ENCODE data around the gene KLHL4.
"Not testable (repeated sequence)": the region's sequence is repeated elsewhere in the genome, so short reads cannot be mapped to it uniquely, and the experiment has no call there.

KLHL4 gene

GRCh38 chrX:87517571-87518141 lies at the start of gene KLHL4:
Gene KLHL4 (plus strand): TSS chrX:87517802. CDS start chrX:87517894, 92 bp downstream.
- no peak for TF ChIP-seq CTCF (IDR thresholded peaks at IDR 0.05; ENCODE audit: low read depth, low read length)
- H3K27ac ChIP-seq = no peak within 1 kb of the TSS
- no peaks in the 10 kb centered on the region for H3K36me3 ChIP-seq
- peaks cover 42% of the 10 kb centered on the region for H3K27me3 ChIP-seq (ENCODE audit: insufficient read depth, low read depth, severe bottlenecking)
- no peak within 1 kb of the TSS for H3K4me3 ChIP-seq (ENCODE audit: low read depth, low read length)
- DNase-seq = peak; percentile 22
- no peaks in the 10 kb centered on the region for H3K9me3 ChIP-seq (ENCODE audit: severe bottlenecking)

- no peaks in the 10 kb centered on the region for H3K9me3 ChIP-seq (ENCODE audit: severe bottlenecking)
- no peak for TF ChIP-seq CTCF (IDR thresholded peaks at IDR 0.05; ENCODE audit: low read depth, low read length)
- no peak overlapping the region for H3K4me3 ChIP-seq (ENCODE audit: low read depth, low read length)
- no peaks in the 10 kb centered on the region for H3K36me3 ChIP-seq
- no peak for DNase-seq
- no peaks in the 10 kb centered on the region for H3K27me3 ChIP-seq (ENCODE audit: insufficient read depth, low read depth, severe bottlenecking)
- no peak overlapping the region for H3K27ac ChIP-seq
Measured at GRCh38 chrX:87468941-87469340, 48.7 kb upstream of the KLHL4 start.

GRCh38 chrX:87475793-87476192 lies 41.8 kb upstream of the KLHL4 start:
- Histone ChIP-seq H3K27me3 (ENCODE audit: insufficient read depth, low read depth, severe bottlenecking) (peaks cover 13% of the 10 kb centered on the region), H3K9me3 (ENCODE audit: severe bottlenecking) (no peaks in the 10 kb centered on the region), H3K36me3 (no peaks in the 10 kb centered on the region), H3K4me3 (ENCODE audit: low read depth, low read length) (no peak overlapping the region), H3K27ac (no peak overlapping the region)
- no peak for DNase-seq
- TF ChIP-seq CTCF (IDR thresholded peaks at IDR 0.05; ENCODE audit: low read depth, low read length) = no peak

GRCh38 chrX:87478703-87479102 lies 38.9 kb upstream of the KLHL4 start:
- H3K36me3 ChIP-seq; H3K9me3 ChIP-seq (ENCODE audit: severe bottlenecking); H3K27ac ChIP-seq; DNase-seq; H3K4me3 ChIP-seq (ENCODE audit: low read depth, low read length): not testable (repeated sequence)
- H3K27me3 ChIP-seq (ENCODE audit: insufficient read depth, low read depth, severe bottlenecking) = peaks cover 21% of the 10 kb centered on the region

GRCh38 chrX:87489071-87489470 lies 28.5 kb upstream of the KLHL4 start:
- DNase-seq = no peak
- H3K4me3 ChIP-seq (ENCODE audit: low read depth, low read length) = no peak overlapping the region
- H3K27ac ChIP-seq = no peak overlapping the region
- TF ChIP-seq CTCF (IDR thresholded peaks at IDR 0.05; ENCODE audit: low read depth, low read length) = no peak
- H3K9me3 ChIP-seq (ENCODE audit: severe bottlenecking) = no peaks in the 10 kb centered on the region
- H3K36me3 ChIP-seq = no peaks in the 10 kb centered on the region
- peaks cover 15% of the 10 kb centered on the region for H3K27me3 ChIP-seq (ENCODE audit: insufficient read depth, low read depth, severe bottlenecking)

- Histone ChIP-seq H3K27me3 (ENCODE audit: insufficient read depth, low read depth, severe bottlenecking) (peaks cover 30% of the 10 kb centered on the region), H3K36me3 (no peaks in the 10 kb centered on the region), H3K4me3 (ENCODE audit: low read depth, low read length) (no peak overlapping the region), H3K9me3 (ENCODE audit: severe bottlenecking) (no peaks in the 10 kb centered on the region), H3K27ac (no peak overlapping the region)
- no peak for DNase-seq
- TF ChIP-seq CTCF (IDR thresholded peaks at IDR 0.05; ENCODE audit: low read depth, low read length) = no peak
Measured at GRCh38 chrX:87515836-87516235, 1.8 kb upstream of the KLHL4 start.

All from WERI-Rb-1 (cell line).